ENCODE results near the gene FAM131C. TPM values are rescaled to one million over a fixed set of nuclear protein-coding genes. Genes with fewer than 3 reads are reported as not detected.
"Not testable (repeated sequence)": the region's sequence is repeated elsewhere in the genome, so short reads cannot be mapped to it uniquely, and the experiment has no call there.

The FAM131C gene
- total and polyA plus RNA-seq, 2 donors = 0.30 TPM; not detected in 1

GRCh38 chr1:16042096-16042495, 31.4 kb downstream of the FAM131C start:
- H3K4me3 ChIP-seq (ENCODE audit: low read depth, low read length) = no peak overlapping the region
- H3K36me3 ChIP-seq (ENCODE audit: insufficient read depth) = no peaks in the 10 kb centered on the region
- 83% methylated on average over 9 of the region's 9 CpGs for WGBS

GRCh38 chr1:16041200-16041599, 32.3 kb downstream of the FAM131C start:
- Histone ChIP-seq H3K36me3 (ENCODE audit: insufficient read depth) (no peaks in the 10 kb centered on the region), H3K4me3 (ENCODE audit: low read depth, low read length) (no peak overlapping the region), H3K27ac (ENCODE audit: low read depth) (no peak overlapping the region), H3K4me1 (ENCODE audit: insufficient read depth) (no peaks in the 10 kb centered on the region)
- no peak for DNase-seq (ENCODE audit: extremely low spot score)
- 91% methylated on average over 8 of the region's 8 CpGs for WGBS

More at GRCh38 chr1:16042096-16042495, 31.4 kb downstream of the FAM131C start:
- H3K4me1 ChIP-seq (ENCODE audit: insufficient read depth) = no peaks in the 10 kb centered on the region
- no peak for DNase-seq (ENCODE audit: extremely low spot score)
- no peak overlapping the region for H3K27ac ChIP-seq (ENCODE audit: low read depth)

GRCh38 chr1:16039871-16040270, 33.6 kb downstream of the FAM131C start:
- WGBS = 64% methylated on average over 7 of the region's 8 CpGs
- not testable (repeated sequence) for H3K4me1 ChIP-seq (ENCODE audit: insufficient read depth)

GRCh38 chr1:16038620-16038912, 34.9 kb downstream of the FAM131C start:
- no peak for DNase-seq (ENCODE audit: extremely low spot score)
- 84% methylated on average over 4 of the region's 4 CpGs for WGBS

More at GRCh38 chr1:16039871-16040270, 33.6 kb downstream of the FAM131C start:
- not testable (repeated sequence) for H3K4me3 ChIP-seq (ENCODE audit: low read depth, low read length); H3K27ac ChIP-seq (ENCODE audit: low read depth); H3K36me3 ChIP-seq (ENCODE audit: insufficient read depth); DNase-seq (ENCODE audit: extremely low spot score)

GRCh38 chr1:16036461-16036860, 37.0 kb downstream of the FAM131C start:
- not testable (repeated sequence) for H3K4me3 ChIP-seq (ENCODE audit: low read depth, low read length); H3K36me3 ChIP-seq (ENCODE audit: insufficient read depth); H3K27ac ChIP-seq (ENCODE audit: low read depth); DNase-seq (ENCODE audit: extremely low spot score); H3K4me1 ChIP-seq (ENCODE audit: insufficient read depth)
- 89% methylated on average over 10 of the region's 11 CpGs for WGBS

More at GRCh38 chr1:16038620-16038912, 34.9 kb downstream of the FAM131C start:
- no peaks in the 10 kb centered on the region for H3K4me1 ChIP-seq (ENCODE audit: insufficient read depth)
- H3K4me3 ChIP-seq (ENCODE audit: low read depth, low read length) = no peak overlapping the region
- H3K36me3 ChIP-seq (ENCODE audit: insufficient read depth) = no peaks in the 10 kb centered on the region
- H3K27ac ChIP-seq (ENCODE audit: low read depth) = no peak overlapping the region

- 57% methylated on average over 7 of the region's 7 CpGs for WGBS
- H3K36me3 ChIP-seq (ENCODE audit: insufficient read depth); DNase-seq (ENCODE audit: extremely low spot score); H3K4me1 ChIP-seq (ENCODE audit: insufficient read depth); H3K27ac ChIP-seq (ENCODE audit: low read depth); H3K4me3 ChIP-seq (ENCODE audit: low read depth, low read length): not testable (repeated sequence)
Observed at GRCh38 chr1:16033103-16033632, 40.3 kb downstream of the FAM131C start.

GRCh38 chr1:16032388-16033102, 40.9 kb downstream of the FAM131C start:
- Histone ChIP-seq H3K4me3 (ENCODE audit: low read depth, low read length) (no peak overlapping the region), H3K27ac (ENCODE audit: low read depth) (no peak overlapping the region), H3K4me1 (ENCODE audit: insufficient read depth) (no peaks in the 10 kb centered on the region), H3K36me3 (ENCODE audit: insufficient read depth) (no peaks in the 10 kb centered on the region)
- no peak for DNase-seq (ENCODE audit: extremely low spot score)
- WGBS = 45% methylated on average over 18 of the region's 18 CpGs

- Histone ChIP-seq H3K4me1 (ENCODE audit: insufficient read depth) (no peaks in the 10 kb centered on the region), H3K36me3 (ENCODE audit: insufficient read depth) (no peaks in the 10 kb centered on the region), H3K27ac (ENCODE audit: low read depth) (no peak overlapping the region), H3K4me3 (ENCODE audit: low read depth, low read length) (no peak overlapping the region)
- 89% methylated on average over 8 of the region's 8 CpGs for WGBS
- no peak for DNase-seq (ENCODE audit: extremely low spot score)
Observed at GRCh38 chr1:16031551-16031950, 41.9 kb downstream of the FAM131C start.

- 97% methylated on average over 1 of the region's 1 CpG for WGBS
- Histone ChIP-seq H3K27ac (ENCODE audit: low read depth) (no peak overlapping the region), H3K4me3 (ENCODE audit: low read depth, low read length) (no peak overlapping the region), H3K36me3 (ENCODE audit: insufficient read depth) (no peaks in the 10 kb centered on the region), H3K4me1 (ENCODE audit: insufficient read depth) (no peaks in the 10 kb centered on the region)
- DNase-seq (ENCODE audit: extremely low spot score) = no peak
Observed at GRCh38 chr1:16029288-16029687, 44.2 kb downstream of the FAM131C start.

- WGBS = 81% methylated on average over 13 of the region's 13 CpGs
Observed at GRCh38 chr1:16029003-16029268, 44.5 kb downstream of the FAM131C start.

GRCh38 chr1:16028237-16029002, 45.0 kb downstream of the FAM131C start:
- H3K36me3 ChIP-seq (ENCODE audit: insufficient read depth) = no peaks in the 10 kb centered on the region
- DNase-seq (ENCODE audit: extremely low spot score) = no peak
- H3K4me1 ChIP-seq (ENCODE audit: insufficient read depth) = no peaks in the 10 kb centered on the region
- 68% methylated on average over 19 of the region's 19 CpGs for WGBS
- no peak overlapping the region for H3K27ac ChIP-seq (ENCODE audit: low read depth)
- no peak overlapping the region for H3K4me3 ChIP-seq (ENCODE audit: low read depth, low read length)

More at GRCh38 chr1:16029003-16029268, 44.5 kb downstream of the FAM131C start:
- H3K27ac ChIP-seq (ENCODE audit: low read depth); DNase-seq (ENCODE audit: extremely low spot score); H3K4me1 ChIP-seq (ENCODE audit: insufficient read depth); H3K36me3 ChIP-seq (ENCODE audit: insufficient read depth); H3K4me3 ChIP-seq (ENCODE audit: low read depth, low read length): not testable (repeated sequence)

GRCh38 chr1:16026723-16027484, 46.5 kb downstream of the FAM131C start:
- H3K4me1 ChIP-seq (ENCODE audit: insufficient read depth) = no peaks in the 10 kb centered on the region
- H3K36me3 ChIP-seq (ENCODE audit: insufficient read depth) = no peaks in the 10 kb centered on the region
- WGBS = 12% methylated on average over 33 of the region's 33 CpGs
- no peak for DNase-seq (ENCODE audit: extremely low spot score)
- H3K27ac ChIP-seq (ENCODE audit: low read depth) = no peak overlapping the region
- H3K4me3 ChIP-seq (ENCODE audit: low read depth, low read length) = no peak overlapping the region

GRCh38 chr1:16026302-16026701, 47.1 kb downstream of the FAM131C start:
- not testable (repeated sequence) for H3K4me1 ChIP-seq (ENCODE audit: insufficient read depth); H3K4me3 ChIP-seq (ENCODE audit: low read depth, low read length); H3K36me3 ChIP-seq (ENCODE audit: insufficient read depth); H3K27ac ChIP-seq (ENCODE audit: low read depth); DNase-seq (ENCODE audit: extremely low spot score)
- 41% methylated on average over 9 of the region's 10 CpGs for WGBS

All from urinary bladder (tissue), 4 donors.